Peyer's patch (tissue), 4 donors: Measurements from ENCODE around the gene GNB2.

ENCODE experiments used
- POLR2A ChIP-seq, 2 donors: fragments of 450-650 bp; IDR thresholded peaks; one replicate each; pipeline ENCODE4 v1.5.1; 2017; ENCODE audit warnings: antibody characterized with exemption in 2 of 2, mild to moderate bottlenecking in 2 of 2, moderate library complexity in 2 of 2
- TF ChIP-seq, protein P1 (sequence below), 6 experiments: fragments of 450-650 bp in 4 of 6; fragments of 200-600 bp in 2 of 6; sonication (generic) in 1 of 6; IDR thresholded peaks; one replicate each; pipeline ENCODE4 v1.5.1; 2017 to 2019; ENCODE audit warnings: antibody characterized with exemption in 6 of 6, mild to moderate bottlenecking in 3 of 6, moderate library complexity in 1 of 6

DNA sequence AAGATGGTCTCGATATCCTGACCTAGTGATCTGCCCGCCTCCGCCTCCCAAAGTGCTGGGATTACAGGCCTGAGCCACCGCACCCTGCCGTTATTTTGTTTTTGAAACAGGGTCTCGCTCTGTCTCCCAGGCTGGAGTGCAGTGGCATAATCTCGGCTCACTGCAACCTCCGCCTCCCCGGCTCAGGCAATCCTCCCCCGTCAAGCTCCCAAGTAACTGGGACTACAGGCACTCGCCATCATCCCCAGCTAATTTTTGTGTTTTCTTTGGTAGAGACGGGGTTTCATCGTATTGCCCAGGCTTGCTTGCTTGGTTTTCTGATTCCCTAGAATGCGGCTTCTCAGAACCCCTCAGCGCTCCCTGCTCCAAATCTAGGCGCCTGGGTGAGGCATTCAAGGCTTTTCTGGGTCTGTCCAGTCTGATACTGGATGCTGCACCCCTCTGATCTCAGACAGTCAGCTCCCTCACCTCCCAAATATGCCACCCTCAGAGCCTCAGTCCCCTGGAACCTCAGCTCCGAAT, 33.5 kb upstream of the GNB2 start:
- TF ChIP-seq, protein P1, sequence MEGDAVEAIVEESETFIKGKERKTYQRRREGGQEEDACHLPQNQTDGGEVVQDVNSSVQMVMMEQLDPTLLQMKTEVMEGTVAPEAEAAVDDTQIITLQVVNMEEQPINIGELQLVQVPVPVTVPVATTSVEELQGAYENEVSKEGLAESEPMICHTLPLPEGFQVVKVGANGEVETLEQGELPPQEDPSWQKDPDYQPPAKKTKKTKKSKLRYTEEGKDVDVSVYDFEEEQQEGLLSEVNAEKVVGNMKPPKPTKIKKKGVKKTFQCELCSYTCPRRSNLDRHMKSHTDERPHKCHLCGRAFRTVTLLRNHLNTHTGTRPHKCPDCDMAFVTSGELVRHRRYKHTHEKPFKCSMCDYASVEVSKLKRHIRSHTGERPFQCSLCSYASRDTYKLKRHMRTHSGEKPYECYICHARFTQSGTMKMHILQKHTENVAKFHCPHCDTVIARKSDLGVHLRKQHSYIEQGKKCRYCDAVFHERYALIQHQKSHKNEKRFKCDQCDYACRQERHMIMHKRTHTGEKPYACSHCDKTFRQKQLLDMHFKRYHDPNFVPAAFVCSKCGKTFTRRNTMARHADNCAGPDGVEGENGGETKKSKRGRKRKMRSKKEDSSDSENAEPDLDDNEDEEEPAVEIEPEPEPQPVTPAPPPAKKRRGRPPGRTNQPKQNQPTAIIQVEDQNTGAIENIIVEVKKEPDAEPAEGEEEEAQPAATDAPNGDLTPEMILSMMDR (IDR thresholded peaks at IDR 0.05) = no peak
- TF ChIP-seq POLR2A (IDR thresholded peaks at IDR 0.05) = no peak
